Adipose tissue (tissue), 3 donors: ENCODE measurements around the gene DEGS2. TPM values are rescaled to one million over a fixed set of nuclear protein-coding genes. Genes with fewer than 3 reads are reported as not detected.
A peak's percentile ranks its signal among the peaks of the same experiment; 100 is the strongest.
"Not testable (repeated sequence)": the region's sequence is repeated elsewhere in the genome, so short reads cannot be mapped to it uniquely, and the experiment has no call there.

ENCODE experiments used
- H3K27ac ChIP-seq: one replicate; pipeline ENCODE4 v1.5.1; 2013; ENCODE audit warnings: low read depth, low read length
- WGBS, 3 donors: extraction: QIAGEN DNeasy Blood & Tissue Kit; methylation state at CpG; one replicate each; pipeline ENCODE4 v1.1.7; 2013; 5-methylcytosine and 5-hydroxymethylcytosine counted together
- polyA plus RNA-seq, 3 donors: library from polyadenylated mRNA; stranded (reverse); fragments of 200-250 nt; gene quantifications; one replicate each; pipeline ENCODE4 v1.2.3, GENCODE V29; 2013
- donor health status: healthy with polysubstance abuse.
- donor health status: Bipolar disorder and iron deficiency.
- donor health status: healthy.

The DEGS2 gene
- 1 to 10 TPM in 2 of 3 donors, under 1 TPM in 1; 0.22 to 4.2 (median 2.0) TPM for polyA plus RNA-seq

- H3K27ac ChIP-seq: no peak within 1 kb of the TSS
- 1% methylated on average over 73 to 94 of the region's 94 CpGs for WGBS, 3 donors
Measured at GRCh38 chr14:100159094-100159864, at the start of gene DEGS2. TSS of gene DEGS2 (minus strand) at chr14:100159645. CDS start at chr14:100159587, 58 bp downstream.

GRCh38 chr14:100208136-100208535 lies 48.7 kb upstream of the DEGS2 start:
- 94 to 97% (median 96%) methylated on average over 33 of the region's 33 CpGs for WGBS, 3 donors
- not testable (repeated sequence) for H3K27ac ChIP-seq

- not testable (repeated sequence) for H3K27ac ChIP-seq
- WGBS, 3 donors: 88 to 93% (median 93%) methylated on average over 10 of the region's 10 CpGs
Measured at GRCh38 chr14:100207588-100207987, 48.1 kb upstream of the DEGS2 start.

GRCh38 chr14:100204835-100205167 lies 45.4 kb upstream of the DEGS2 start:
- WGBS, 3 donors: 80 to 93% (median 88%) methylated on average over 7 of the region's 7 CpGs
- H3K27ac ChIP-seq: not testable (repeated sequence)

- no peak overlapping the region for H3K27ac ChIP-seq
- WGBS, 3 donors: 41 to 81% (median 73%) methylated on average over 4 of the region's 4 CpGs
Measured at GRCh38 chr14:100203962-100204834, 44.8 kb upstream of the DEGS2 start.

- 78 to 94% (median 87%) methylated on average over 4 of the region's 4 CpGs for WGBS, 3 donors
- no peak overlapping the region for H3K27ac ChIP-seq
Measured at GRCh38 chr14:100203146-100203545, 43.7 kb upstream of the DEGS2 start.

GRCh38 chr14:100202712-100203111 lies 43.3 kb upstream of the DEGS2 start:
- no peak overlapping the region for H3K27ac ChIP-seq
- 30 to 69% (median 31%) methylated on average over 4 of the region's 4 CpGs for WGBS, 3 donors

- H3K27ac ChIP-seq: no peak overlapping the region
- WGBS, 3 donors: 79 to 93% (median 85%) methylated on average over 5 of the region's 5 CpGs
Measured at GRCh38 chr14:100201701-100202100, 42.3 kb upstream of the DEGS2 start.

GRCh38 chr14:100200311-100200710 lies 40.9 kb upstream of the DEGS2 start:
- no peak overlapping the region for H3K27ac ChIP-seq
- WGBS, 3 donors: 86 to 92% (median 86%) methylated on average over 3 of the region's 3 CpGs

GRCh38 chr14:100199240-100199860 lies 39.9 kb upstream of the DEGS2 start:
- 89 to 92% (median 91%) methylated on average over 8 of the region's 8 CpGs for WGBS, 3 donors
- no peak overlapping the region for H3K27ac ChIP-seq

- H3K27ac ChIP-seq: peak overlapping the region; percentile 78
- WGBS, 3 donors: 58 to 63% (median 61%) methylated on average over 12 of the region's 12 CpGs
Measured at GRCh38 chr14:100193417-100194357, 34.2 kb upstream of the DEGS2 start.

GRCh38 chr14:100192672-100193416 lies 33.4 kb upstream of the DEGS2 start:
- WGBS, 3 donors: 1 to 2% (median 1%) methylated on average over 52 to 62 of the region's 62 CpGs
- peak overlapping the region; percentile 85 for H3K27ac ChIP-seq

GRCh38 chr14:100192250-100192671 lies 32.8 kb upstream of the DEGS2 start:
- WGBS, 3 donors: 38 to 56% (median 38%) methylated on average over 21 of the region's 21 CpGs
- peak overlapping the region; percentile 85 for H3K27ac ChIP-seq

GRCh38 chr14:100191584-100192249 lies 32.3 kb upstream of the DEGS2 start:
- peak overlapping the region; percentile 85 for H3K27ac ChIP-seq
- 64 to 74% (median 66%) methylated on average over 13 to 14 of the region's 14 CpGs for WGBS, 3 donors

GRCh38 chr14:100190126-100190525 lies 30.7 kb upstream of the DEGS2 start:
- H3K27ac ChIP-seq: no peak overlapping the region
- WGBS, 3 donors: 93 to 96% (median 96%) methylated on average over 1 of the region's 1 CpG

GRCh38 chr14:100188392-100189030 lies 29.1 kb upstream of the DEGS2 start:
- 83 to 91% (median 87%) methylated on average over 12 of the region's 12 CpGs for WGBS, 3 donors
- H3K27ac ChIP-seq: no peak overlapping the region
